ENCODE data around the gene MTNR1B. TPM values are rescaled to one million over a fixed set of nuclear protein-coding genes. Genes with fewer than 3 reads are reported as not detected.

Gene MTNR1B
- total RNA-seq, 2 donors from 2014 or later: 0.62 TPM; not detected in 1

DNA sequence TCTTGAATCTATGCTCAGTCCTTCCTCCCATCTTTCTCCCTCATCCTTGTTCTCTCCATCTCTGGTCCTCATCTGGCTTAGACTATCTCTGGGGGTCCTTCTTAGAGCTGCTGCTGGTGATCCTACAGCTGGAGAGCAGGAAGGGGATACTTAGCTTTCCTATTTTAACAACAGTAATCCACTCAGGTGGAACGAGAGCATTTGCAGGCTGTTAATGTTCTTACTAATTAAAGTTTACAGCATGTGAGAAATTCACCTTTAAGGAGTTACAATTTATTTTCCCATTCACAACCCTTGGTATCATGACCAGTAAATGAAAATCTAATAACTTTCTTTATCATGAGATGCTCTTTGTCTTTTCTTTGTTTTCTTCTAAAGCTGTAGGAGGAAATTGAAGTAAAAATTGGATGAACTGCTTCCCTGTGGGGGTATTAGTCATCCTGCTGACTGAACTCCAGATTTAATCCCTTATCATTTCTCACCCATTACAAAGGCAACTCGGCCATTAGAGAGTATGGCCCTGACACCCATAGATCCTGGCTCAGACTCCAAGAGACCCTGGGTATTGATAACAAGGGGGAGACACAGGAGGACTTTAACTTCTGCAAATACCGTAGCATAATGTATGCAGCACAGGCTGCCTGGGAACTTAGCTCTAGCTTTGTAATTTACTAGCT is 37.6 kb upstream of the MTNR1B start:
- Histone ChIP-seq H3K4me1 (replicated peaks) (no peaks in the 10 kb centered on the region), H3K36me3 (no peaks in the 10 kb centered on the region), H3K9me3 (no peaks in the 10 kb centered on the region), H3K27ac (no peak overlapping the region), H3K4me3 (no peak overlapping the region), H3K27me3 (replicated peaks; ENCODE audit: insufficient read depth) (no peaks in the 10 kb centered on the region)
- intact Hi-C loops (cut with DNase I): no loop called here
- TF ChIP-seq, protein P1, sequence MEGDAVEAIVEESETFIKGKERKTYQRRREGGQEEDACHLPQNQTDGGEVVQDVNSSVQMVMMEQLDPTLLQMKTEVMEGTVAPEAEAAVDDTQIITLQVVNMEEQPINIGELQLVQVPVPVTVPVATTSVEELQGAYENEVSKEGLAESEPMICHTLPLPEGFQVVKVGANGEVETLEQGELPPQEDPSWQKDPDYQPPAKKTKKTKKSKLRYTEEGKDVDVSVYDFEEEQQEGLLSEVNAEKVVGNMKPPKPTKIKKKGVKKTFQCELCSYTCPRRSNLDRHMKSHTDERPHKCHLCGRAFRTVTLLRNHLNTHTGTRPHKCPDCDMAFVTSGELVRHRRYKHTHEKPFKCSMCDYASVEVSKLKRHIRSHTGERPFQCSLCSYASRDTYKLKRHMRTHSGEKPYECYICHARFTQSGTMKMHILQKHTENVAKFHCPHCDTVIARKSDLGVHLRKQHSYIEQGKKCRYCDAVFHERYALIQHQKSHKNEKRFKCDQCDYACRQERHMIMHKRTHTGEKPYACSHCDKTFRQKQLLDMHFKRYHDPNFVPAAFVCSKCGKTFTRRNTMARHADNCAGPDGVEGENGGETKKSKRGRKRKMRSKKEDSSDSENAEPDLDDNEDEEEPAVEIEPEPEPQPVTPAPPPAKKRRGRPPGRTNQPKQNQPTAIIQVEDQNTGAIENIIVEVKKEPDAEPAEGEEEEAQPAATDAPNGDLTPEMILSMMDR (IDR thresholded peaks at IDR 0.05): no peak
- no peak for TF ChIP-seq POLR2A (IDR thresholded peaks at IDR 0.05)
- TF ChIP-seq POLR2AphosphoS5 (IDR thresholded peaks at IDR 0.05): no peak
- WGBS: 57% methylated on average over 3 of the region's 3 CpGs
- no peak for DNase-seq (ENCODE audit: low spot score)

DNA sequence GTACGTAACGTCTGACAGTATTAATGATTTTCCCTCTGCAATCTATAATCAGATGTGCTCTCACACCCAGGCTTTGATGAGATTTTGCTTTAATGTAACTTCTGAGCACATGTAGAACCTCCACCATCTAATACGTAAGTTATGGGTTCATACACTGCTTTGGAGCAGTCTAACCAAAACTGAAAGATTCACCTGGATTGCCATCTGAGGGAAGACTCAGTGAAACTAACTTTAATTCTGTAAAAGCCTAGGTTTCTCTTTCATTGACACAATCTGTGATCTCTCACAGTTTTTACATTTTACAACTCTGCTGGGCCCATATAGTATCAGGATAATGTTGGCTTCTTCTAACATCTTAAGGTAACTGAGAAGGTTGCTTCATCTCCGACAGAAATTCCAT is 30.1 kb upstream of the MTNR1B start:
- Histone ChIP-seq H3K27ac (no peak overlapping the region), H3K4me1 (replicated peaks) (no peaks in the 10 kb centered on the region), H3K27me3 (replicated peaks; ENCODE audit: insufficient read depth) (no peaks in the 10 kb centered on the region), H3K9me3 (no peaks in the 10 kb centered on the region), H3K4me3 (no peak overlapping the region), H3K36me3 (no peaks in the 10 kb centered on the region)
- no peak for DNase-seq (ENCODE audit: low spot score)
- intact Hi-C loops (cut with DNase I): no loop called here
- TF ChIP-seq, protein P1 (IDR thresholded peaks at IDR 0.05): no peak
- TF ChIP-seq POLR2AphosphoS5 (IDR thresholded peaks at IDR 0.05): no peak
- TF ChIP-seq POLR2A (IDR thresholded peaks at IDR 0.05): no peak
- WGBS: 93% methylated on average over 4 of the region's 4 CpGs

DNA sequence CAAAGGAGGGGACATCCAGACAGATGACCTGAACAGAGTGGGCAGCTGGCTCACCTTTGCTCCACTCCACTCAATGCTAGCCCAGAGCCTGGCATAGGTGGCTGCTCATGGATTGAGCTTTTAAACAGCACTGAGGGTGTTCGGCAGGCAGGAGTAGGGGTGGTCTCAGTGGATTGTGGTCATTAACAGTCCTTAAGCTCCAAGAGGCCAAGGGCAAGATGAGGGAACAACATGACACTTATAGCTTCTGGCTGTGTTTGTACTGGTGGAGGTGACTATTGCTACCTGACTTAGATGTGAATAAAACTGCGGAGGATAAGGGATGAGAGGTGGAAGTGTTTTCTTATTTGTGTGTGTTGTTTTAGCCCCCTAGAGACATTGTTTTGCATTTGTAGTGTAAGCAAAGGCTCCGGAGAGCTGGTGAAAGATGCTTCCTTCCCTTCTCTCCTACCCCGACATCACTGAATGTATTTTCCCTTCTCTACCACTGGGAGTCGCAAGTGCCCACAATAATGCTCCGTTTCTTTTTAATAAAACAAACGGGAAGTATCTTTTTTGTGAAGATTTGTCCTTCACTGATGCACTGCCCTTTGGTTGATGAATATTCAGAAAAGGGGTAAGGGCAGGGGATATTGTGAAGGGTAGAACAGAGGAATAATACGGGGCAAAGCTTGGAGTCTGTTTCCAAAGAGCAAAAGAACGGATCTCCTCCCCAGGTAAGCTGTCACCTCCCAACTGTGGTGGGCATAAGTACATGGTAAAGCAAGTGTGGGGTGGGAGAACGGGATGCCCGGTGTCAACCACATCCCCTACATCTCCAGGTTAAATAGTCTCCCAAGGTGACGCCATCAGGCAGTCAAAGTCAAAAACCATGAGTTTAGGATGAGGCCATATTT is 27.5 kb upstream of the MTNR1B start:
- DNase-seq (ENCODE audit: low spot score): no peak
- WGBS: 36% methylated on average over 12 of the region's 12 CpGs
- intact Hi-C loops (cut with DNase I): loop anchor here (10.0 kb wide), 1 partner anchor 293 kb away; no protein-coding TSS in a partner anchor
- TF ChIP-seq POLR2A (IDR thresholded peaks at IDR 0.05) (no peak), POLR2AphosphoS5 (IDR thresholded peaks at IDR 0.05) (no peak)
- TF ChIP-seq, protein P1 (IDR thresholded peaks at IDR 0.05): peak in 3 of 4 experiments; percentile 34 to 43 (median 34)
- Histone ChIP-seq H3K4me3 (no peak overlapping the region), H3K36me3 (no peaks in the 10 kb centered on the region), H3K4me1 (replicated peaks) (no peaks in the 10 kb centered on the region), H3K9me3 (no peaks in the 10 kb centered on the region), H3K27ac (no peak overlapping the region), H3K27me3 (replicated peaks; ENCODE audit: insufficient read depth) (no peaks in the 10 kb centered on the region)

DNA sequence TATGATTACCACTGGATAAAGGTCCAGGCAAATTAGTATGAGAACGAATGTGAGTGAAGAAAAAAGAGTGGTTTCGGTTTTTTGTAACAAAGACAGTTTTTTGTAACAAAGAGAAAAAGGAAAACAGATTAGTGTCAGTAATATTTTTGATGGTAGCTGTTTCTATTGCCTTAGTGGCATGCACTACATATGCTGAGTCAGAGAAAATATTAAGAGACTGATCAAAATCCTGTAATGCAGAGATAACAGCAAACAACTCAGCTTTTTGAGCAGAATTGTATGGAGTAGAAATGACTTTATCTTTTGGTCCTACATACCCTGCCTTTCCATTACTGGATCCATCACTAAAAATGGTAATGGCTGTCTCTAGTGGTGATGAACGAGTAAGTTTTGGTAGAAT is 22.7 kb upstream of the MTNR1B start:
- Histone ChIP-seq H3K36me3 (no peaks in the 10 kb centered on the region), H3K9me3 (no peaks in the 10 kb centered on the region), H3K27ac (no peak overlapping the region), H3K4me3 (no peak overlapping the region), H3K4me1 (replicated peaks) (no peaks in the 10 kb centered on the region), H3K27me3 (replicated peaks; ENCODE audit: insufficient read depth) (no peaks in the 10 kb centered on the region)
- intact Hi-C loops (cut with DNase I): loop anchor here (10.0 kb wide), 1 partner anchor 288 kb away; no protein-coding TSS in a partner anchor
- DNase-seq (ENCODE audit: low spot score): no peak
- TF ChIP-seq POLR2A (IDR thresholded peaks at IDR 0.05) (no peak), POLR2AphosphoS5 (IDR thresholded peaks at IDR 0.05) (no peak)
- TF ChIP-seq, protein P1 (IDR thresholded peaks at IDR 0.05): no peak
- WGBS: 82% methylated on average over 3 of the region's 3 CpGs
